ENCODE results near the gene PALM3. TPM values are rescaled to one million over a fixed set of nuclear protein-coding genes. Genes with fewer than 3 reads are reported as not detected.
A peak's percentile ranks its signal among the peaks of the same experiment; 100 is the strongest.
"Not testable (repeated sequence)": the region's sequence is repeated elsewhere in the genome, so short reads cannot be mapped to it uniquely, and the experiment has no call there.

Gene PALM3
- total RNA-seq, 4 donors from 2014 or later: 0.30 to 2.7 (median 0.53) TPM

- WGBS, 2 donors: 62 to 86% methylated on average over 5 to 9 of the region's 9 CpGs
Measured at GRCh38 chr19:14051980-14052379, 9.9 kb downstream of the PALM3 start.

GRCh38 chr19:14050961-14051360 lies 10.9 kb downstream of the PALM3 start:
- H3K27me3 ChIP-seq; H3K4me3 ChIP-seq; DNase-seq (ENCODE audit: low spot score in 2 of 2); H3K4me1 ChIP-seq; H3K27ac ChIP-seq: not testable (repeated sequence)
- Histone ChIP-seq H3K36me3 (peaks cover 0 to 18% (median 0%) of the 10 kb centered on the region in 3 donors), H3K9me3 (peaks cover 0 to 22% (median 0%) of the 10 kb centered on the region in 4 donors)
- WGBS, 2 donors: 84 to 87% methylated on average over 11 of the region's 11 CpGs

More at GRCh38 chr19:14051980-14052379, 9.9 kb downstream of the PALM3 start:
- Histone ChIP-seq H3K4me1 (peaks cover 0 to 2% (median 0%) of the 10 kb centered on the region in 4 donors), H3K4me3 (no peak overlapping the region), H3K36me3 (peaks cover 0 to 18% (median 0%) of the 10 kb centered on the region in 3 donors), H3K27me3 (peaks cover 0 to 6% of the 10 kb centered on the region in 2 donors), H3K27ac (no peak overlapping the region), H3K9me3 (peaks cover 0 to 22% (median 0%) of the 10 kb centered on the region in 4 donors)
- TF ChIP-seq CTCF (IDR thresholded peaks at IDR 0.05): no peak
- TF ChIP-seq EP300 (IDR thresholded peaks at IDR 0.05): no peak
- no peak for TF ChIP-seq POLR2A (IDR thresholded peaks at IDR 0.05)
- no peak for DNase-seq (ENCODE audit: low spot score in 2 of 2)

GRCh38 chr19:14050512-14050911 lies 11.4 kb downstream of the PALM3 start:
- WGBS, 2 donors: 94 to 95% methylated on average over 4 of the region's 4 CpGs
- Histone ChIP-seq H3K27ac (no peak overlapping the region), H3K27me3 (no peaks in the 10 kb centered on the region), H3K4me1 (no peaks in the 10 kb centered on the region), H3K4me3 (no peak overlapping the region), H3K36me3 (peaks cover 0 to 18% (median 0%) of the 10 kb centered on the region in 3 donors), H3K9me3 (peaks cover 0 to 22% (median 0%) of the 10 kb centered on the region in 4 donors)
- TF ChIP-seq POLR2A (IDR thresholded peaks at IDR 0.05) (no peak), EP300 (IDR thresholded peaks at IDR 0.05) (no peak), CTCF (IDR thresholded peaks at IDR 0.05) (no peak)
- DNase-seq (ENCODE audit: low spot score in 2 of 2): no peak

GRCh38 chr19:14048443-14049153 lies 13.3 kb downstream of the PALM3 start:
- peaks cover 0 to 15% (median 0%) of the 10 kb centered on the region in 3 donors for H3K36me3 ChIP-seq
- no peak overlapping the region for H3K4me3 ChIP-seq
- 75% methylated on average over 8 of the region's 8 CpGs for whole genome bisulfite sequencing, 2 donors
- H3K27ac ChIP-seq: no peak overlapping the region
- H3K4me1 ChIP-seq: no peaks in the 10 kb centered on the region
- DNase-seq (ENCODE audit: low spot score in 2 of 2): peak in 1 of 2 donors; percentile 53
- no peaks in the 10 kb centered on the region for H3K27me3 ChIP-seq
- H3K9me3 ChIP-seq: peaks cover 0 to 14% (median 0%) of the 10 kb centered on the region in 4 donors
- no peak for TF ChIP-seq POLR2A (IDR thresholded peaks at IDR 0.05)
- no peak for TF ChIP-seq EP300 (IDR thresholded peaks at IDR 0.05)
- TF ChIP-seq CTCF (IDR thresholded peaks at IDR 0.05): peak; percentile 45 to 78 (median 62)

GRCh38 chr19:14047866-14048265 lies 14.0 kb downstream of the PALM3 start:
- H3K27me3 ChIP-seq; H3K9me3 ChIP-seq; DNase-seq (ENCODE audit: low spot score in 2 of 2); H3K27ac ChIP-seq; H3K4me1 ChIP-seq; H3K4me3 ChIP-seq: not testable (repeated sequence)
- whole genome bisulfite sequencing, 2 donors: 98% methylated on average over 10 of the region's 10 CpGs
- peaks cover 0 to 11% (median 0%) of the 10 kb centered on the region in 3 donors for H3K36me3 ChIP-seq

Data from tibial nerve (tissue), 4 donors.